22Rv1 (cell line): ENCODE results near the gene BMP2K.
"Not testable (repeated sequence)": the region's sequence is repeated elsewhere in the genome, so short reads cannot be mapped to it uniquely, and the experiment has no call there.

Experiments
- H3K27ac ChIP-seq: fragments of 450-650 bp; 2 replicates; pipeline ENCODE4 v1.5.1; 2017
- ZFX ChIP-seq: fragments of 450-650 bp; IDR thresholded peaks from 2 replicates; pipeline ENCODE4 v1.6.1; 2017; ENCODE audit warnings: antibody characterized with exemption, borderline replicate concordance
- TF ChIP-seq, protein P1 (sequence below): fragments of 450-650 bp; IDR thresholded peaks from 2 replicates; pipeline ENCODE4 v1.5.1; 2017; ENCODE audit warnings: mild to moderate bottlenecking

Gene BMP2K

DNA sequence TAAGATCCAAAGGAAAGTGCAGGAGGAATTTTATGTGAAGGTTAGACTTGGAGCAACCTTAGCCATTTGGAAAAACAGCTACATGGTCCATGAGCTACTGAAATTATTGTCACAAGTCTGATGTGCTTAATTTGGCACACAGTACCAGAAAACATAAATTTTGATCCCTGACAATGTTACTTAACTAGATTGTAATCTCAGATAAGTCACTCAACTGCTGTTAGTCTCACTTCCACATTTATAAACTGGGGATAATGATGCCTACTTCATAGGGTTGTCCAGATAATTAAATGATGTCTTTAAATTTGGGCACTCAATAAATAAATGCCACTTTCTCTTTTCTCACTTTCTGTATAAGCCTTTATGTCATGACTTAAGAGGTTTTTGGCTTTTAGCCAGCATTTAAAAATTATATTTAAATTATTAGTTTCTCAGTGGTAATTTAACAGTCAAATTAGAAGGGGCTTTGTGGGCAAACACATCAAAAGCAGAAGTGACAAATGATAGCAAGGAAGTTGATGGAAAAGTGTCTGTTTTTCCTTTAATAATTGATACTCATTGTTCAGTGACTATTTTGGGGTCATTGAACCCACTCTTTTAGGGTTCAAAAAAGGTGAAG lies 104.8 kb downstream of the BMP2K start:
- TF ChIP-seq, protein P1, sequence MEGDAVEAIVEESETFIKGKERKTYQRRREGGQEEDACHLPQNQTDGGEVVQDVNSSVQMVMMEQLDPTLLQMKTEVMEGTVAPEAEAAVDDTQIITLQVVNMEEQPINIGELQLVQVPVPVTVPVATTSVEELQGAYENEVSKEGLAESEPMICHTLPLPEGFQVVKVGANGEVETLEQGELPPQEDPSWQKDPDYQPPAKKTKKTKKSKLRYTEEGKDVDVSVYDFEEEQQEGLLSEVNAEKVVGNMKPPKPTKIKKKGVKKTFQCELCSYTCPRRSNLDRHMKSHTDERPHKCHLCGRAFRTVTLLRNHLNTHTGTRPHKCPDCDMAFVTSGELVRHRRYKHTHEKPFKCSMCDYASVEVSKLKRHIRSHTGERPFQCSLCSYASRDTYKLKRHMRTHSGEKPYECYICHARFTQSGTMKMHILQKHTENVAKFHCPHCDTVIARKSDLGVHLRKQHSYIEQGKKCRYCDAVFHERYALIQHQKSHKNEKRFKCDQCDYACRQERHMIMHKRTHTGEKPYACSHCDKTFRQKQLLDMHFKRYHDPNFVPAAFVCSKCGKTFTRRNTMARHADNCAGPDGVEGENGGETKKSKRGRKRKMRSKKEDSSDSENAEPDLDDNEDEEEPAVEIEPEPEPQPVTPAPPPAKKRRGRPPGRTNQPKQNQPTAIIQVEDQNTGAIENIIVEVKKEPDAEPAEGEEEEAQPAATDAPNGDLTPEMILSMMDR = no peak
- TF ChIP-seq ZFX = no peak
- no peak overlapping the region for H3K27ac ChIP-seq

DNA sequence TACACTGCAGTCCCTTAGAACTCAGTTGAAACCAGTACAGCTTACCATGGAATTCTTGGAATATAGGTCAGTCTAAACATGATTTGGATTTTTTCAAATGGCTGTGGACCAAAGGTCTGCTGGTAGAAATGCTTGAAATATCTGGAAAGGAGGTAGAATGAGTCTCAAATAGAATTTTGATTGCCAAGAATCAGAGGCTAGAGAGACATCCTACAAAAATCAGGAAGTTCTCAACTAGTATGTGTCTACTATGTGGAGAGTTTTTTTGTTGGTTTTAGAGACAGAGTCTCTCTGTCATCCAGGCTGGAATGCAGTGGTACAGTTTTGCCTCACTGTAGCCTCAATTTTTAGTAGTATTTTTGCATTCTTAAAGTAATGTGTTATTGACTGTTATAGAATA lies 109.4 kb downstream of the BMP2K start:
- H3K27ac ChIP-seq = no peak overlapping the region
- TF ChIP-seq, protein P1 = no peak
- no peak for TF ChIP-seq ZFX

GRCh38 chr4:78889955-78890354 lies 113.8 kb downstream of the BMP2K start:
- no peak for TF ChIP-seq ZFX
- TF ChIP-seq, protein P1 = no peak
- no peak overlapping the region for H3K27ac ChIP-seq

- TF ChIP-seq, protein P1 = no peak
- no peak for TF ChIP-seq ZFX
- no peak overlapping the region for H3K27ac ChIP-seq
Observed at GRCh38 chr4:78899302-78899701, 123.2 kb downstream of the BMP2K start.

GRCh38 chr4:78901882-78902281 lies 125.7 kb downstream of the BMP2K start:
- no peak overlapping the region for H3K27ac ChIP-seq
- TF ChIP-seq, protein P1 = no peak
- no peak for TF ChIP-seq ZFX

DNA sequence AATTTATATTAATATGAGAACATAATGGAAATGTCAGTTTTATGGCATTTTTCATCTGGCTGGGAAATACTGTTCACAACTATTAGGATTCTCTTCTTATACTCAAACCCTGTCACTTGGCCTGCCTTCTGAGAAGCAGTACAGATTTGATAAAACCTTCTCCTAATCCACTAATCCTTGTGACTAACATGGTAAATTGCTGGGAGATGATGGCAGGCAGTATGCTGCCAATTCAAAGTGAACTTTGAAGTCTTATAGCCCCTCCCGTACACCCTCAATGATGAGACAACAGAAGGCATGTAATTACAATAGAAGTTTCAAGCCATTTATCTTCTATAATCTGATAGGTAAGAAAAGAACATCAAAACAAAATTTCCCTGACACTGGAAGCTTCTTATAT lies 126.1 kb downstream of the BMP2K start:
- no peak for TF ChIP-seq ZFX
- no peak overlapping the region for H3K27ac ChIP-seq

DNA sequence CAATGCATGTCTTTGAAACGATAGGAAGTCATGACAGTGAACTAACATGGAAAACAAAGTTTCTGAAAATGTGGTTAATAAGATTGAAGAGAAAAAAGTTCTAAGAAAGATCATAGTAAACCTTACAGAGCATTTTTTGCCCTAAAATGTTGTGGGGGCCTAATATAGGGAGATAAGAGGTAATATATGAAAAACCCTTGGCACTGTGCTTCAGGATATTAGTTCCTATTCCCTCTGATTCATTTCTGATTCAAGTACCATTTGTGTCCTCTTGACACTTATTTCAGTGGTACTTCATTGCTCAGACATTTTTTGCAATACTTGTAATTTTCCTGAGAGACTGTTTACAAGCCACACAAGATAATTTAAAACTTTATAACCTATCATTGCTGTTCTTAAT lies 128.0 kb downstream of the BMP2K start:
- TF ChIP-seq, protein P1 = no peak
- H3K27ac ChIP-seq = no peak overlapping the region

GRCh38 chr4:78907638-78908037 lies 131.5 kb downstream of the BMP2K start:
- H3K27ac ChIP-seq = no peak overlapping the region
- TF ChIP-seq, protein P1 = no peak
- TF ChIP-seq ZFX = no peak

DNA sequence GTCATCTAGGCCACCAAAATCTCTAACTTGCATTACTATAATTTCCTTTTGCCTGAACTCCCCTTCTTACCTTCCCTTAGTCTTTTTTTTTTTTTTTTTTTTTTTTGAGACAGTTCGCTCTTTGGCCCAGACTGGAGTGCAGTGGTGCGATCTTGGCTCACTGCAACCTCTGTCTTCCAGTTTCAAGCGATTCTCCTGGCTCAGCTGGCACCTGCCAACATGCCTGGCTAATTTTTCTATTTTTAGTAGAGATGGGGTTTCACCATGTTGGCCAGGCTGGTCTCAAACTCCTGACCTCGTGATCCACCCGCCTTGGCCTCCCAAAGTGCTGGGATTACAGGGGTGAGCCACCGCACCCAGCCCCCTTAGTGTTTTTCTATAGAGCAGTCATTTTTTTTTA lies 132.8 kb downstream of the BMP2K start:
- H3K27ac ChIP-seq = not testable (repeated sequence)
